ENCODE data around the gene CAMK2N1.
A peak's percentile ranks its signal among the peaks of the same experiment; 100 is the strongest.

Gene CAMK2N1

DNA sequence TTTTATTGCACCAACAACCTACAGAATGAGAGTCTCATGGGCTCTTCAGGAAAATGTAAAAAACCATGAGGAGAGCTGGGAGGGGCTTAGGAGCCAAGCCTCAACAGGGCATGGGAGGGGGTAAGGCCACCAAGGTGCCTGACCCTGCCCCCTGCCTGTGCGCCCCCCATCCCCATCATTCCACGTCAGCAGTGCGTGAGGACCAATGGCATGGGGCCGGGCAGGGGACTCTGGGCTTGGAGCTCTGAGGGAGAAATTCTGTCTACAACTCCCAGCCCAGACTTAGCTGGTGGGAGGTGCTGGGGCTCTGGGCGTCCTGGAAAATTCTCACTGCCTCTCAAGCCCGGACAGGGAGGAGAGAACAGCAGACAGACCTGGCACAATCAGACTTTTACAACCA, 5.2 kb upstream of the CAMK2N1 start:
- no peaks in the 10 kb centered on the region for H3K36me3 ChIP-seq (ENCODE audit: control insufficient read depth in 1 of 2, insufficient read depth in 2 of 2, low read depth in 1 of 2, low read length in 2 of 2)
- H4K8ac ChIP-seq (ENCODE audit: low read length) = no peak overlapping the region
- no peaks in the 10 kb centered on the region for H3K9me3 ChIP-seq (ENCODE audit: control insufficient read depth, low read length)
- H3K9ac ChIP-seq (ENCODE audit: low read length) = no peak overlapping the region
- no peak overlapping the region for H3K23ac ChIP-seq (ENCODE audit: low read length in 2 of 2)
- DNase-seq = no peak
- no peak overlapping the region for H2BK5ac ChIP-seq (ENCODE audit: low read depth, low read length, poor library complexity, severe bottlenecking)
- H2AK5ac ChIP-seq (ENCODE audit: low read length, severe bottlenecking) = no peak overlapping the region
- H2BK15ac ChIP-seq (ENCODE audit: low read depth, poor library complexity, severe bottlenecking) = no peak overlapping the region
- H2BK120ac ChIP-seq (ENCODE audit: low read depth, low read length) = no peak overlapping the region
- peaks cover 6 to 13% of the 10 kb centered on the region in 2 experiments for H3K27me3 ChIP-seq (ENCODE audit: control insufficient read depth in 1 of 2, insufficient read depth in 1 of 2, low read length in 2 of 2)
- no peak overlapping the region for H3K18ac ChIP-seq (ENCODE audit: low read depth in 1 of 2, low read length in 2 of 2)
- no peak overlapping the region for H2AFZ ChIP-seq (ENCODE audit: low read depth, low read length)
- no peak overlapping the region for H4K91ac ChIP-seq (ENCODE audit: low read length)
- H3K4me3 ChIP-seq (ENCODE audit: insufficient read depth in 1 of 2, low read depth in 1 of 2, low read length in 2 of 2) = no peak overlapping the region
- H2BK12ac ChIP-seq (ENCODE audit: low read length in 2 of 2) = no peak overlapping the region
- peaks cover 30% of the 10 kb centered on the region for H3K4me1 ChIP-seq (ENCODE audit: control insufficient read depth, insufficient read depth, low read depth, low read length)
- H3K79me1 ChIP-seq (replicated peaks; ENCODE audit: low read length, poor library complexity, severe bottlenecking) = no peaks in the 10 kb centered on the region
- no peak overlapping the region for H3K4me2 ChIP-seq (ENCODE audit: low read length, poor library complexity, severe bottlenecking)
- H3K14ac ChIP-seq (ENCODE audit: low read length in 2 of 2) = no peak overlapping the region
- no peak overlapping the region for H3K27ac ChIP-seq (ENCODE audit: low read length, poor library complexity, severe bottlenecking)
- no peak overlapping the region for H3K4ac ChIP-seq (ENCODE audit: low read depth in 1 of 2, low read length in 2 of 2)
- 88% methylated on average over 6 of the region's 6 CpGs for WGBS

DNA sequence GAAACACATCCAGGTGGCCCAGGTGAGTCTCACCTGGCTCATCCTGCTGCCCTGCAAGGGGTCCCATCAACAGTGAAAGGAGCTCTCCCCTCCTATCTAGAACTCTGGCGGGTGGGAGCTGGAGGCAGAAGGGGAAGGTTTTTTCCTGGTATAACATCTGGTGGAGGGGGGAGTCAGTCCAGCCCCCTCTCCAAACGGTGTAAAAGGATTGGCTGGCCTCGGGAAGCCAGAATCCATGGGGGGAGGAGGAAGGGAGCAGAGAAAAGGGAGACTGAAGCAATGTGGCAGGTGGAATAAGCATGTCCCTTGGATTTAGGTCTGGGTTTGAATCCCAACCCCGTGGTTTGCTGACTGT, 1.2 kb upstream of the CAMK2N1 start:
- Histone ChIP-seq H2BK12ac (ENCODE audit: low read length in 2 of 2) (peak overlapping the region in 1 of 2 experiments; percentile 57), H2AK5ac (ENCODE audit: low read length, severe bottlenecking) (no peak overlapping the region), H4K91ac (ENCODE audit: low read length) (peak overlapping the region; percentile 8), H3K4me3 (ENCODE audit: insufficient read depth in 1 of 2, low read depth in 1 of 2, low read length in 2 of 2) (peak overlapping the region in 1 of 2 experiments; percentile 84), H3K9ac (ENCODE audit: low read length) (peak overlapping the region; percentile 88), H3K79me1 (replicated peaks; ENCODE audit: low read length, poor library complexity, severe bottlenecking) (peaks cover 10% of the 10 kb centered on the region), H3K27me3 (ENCODE audit: control insufficient read depth in 1 of 2, insufficient read depth in 1 of 2, low read length in 2 of 2) (peaks cover 6 to 13% of the 10 kb centered on the region in 2 experiments), H3K23ac (ENCODE audit: low read length in 2 of 2) (no peak overlapping the region), H2AFZ (ENCODE audit: low read depth, low read length) (no peak overlapping the region), H2BK15ac (ENCODE audit: low read depth, poor library complexity, severe bottlenecking) (no peak overlapping the region), H3K36me3 (ENCODE audit: control insufficient read depth in 1 of 2, insufficient read depth in 2 of 2, low read depth in 1 of 2, low read length in 2 of 2) (no peaks in the 10 kb centered on the region), H2BK120ac (ENCODE audit: low read depth, low read length) (no peak overlapping the region), H3K4me2 (ENCODE audit: low read length, poor library complexity, severe bottlenecking) (no peak overlapping the region), H3K9me3 (ENCODE audit: control insufficient read depth, low read length) (no peaks in the 10 kb centered on the region), H3K4ac (ENCODE audit: low read depth in 1 of 2, low read length in 2 of 2) (peak overlapping the region in 1 of 2 experiments; percentile 1), H2BK5ac (ENCODE audit: low read depth, low read length, poor library complexity, severe bottlenecking) (no peak overlapping the region), H3K14ac (ENCODE audit: low read length in 2 of 2) (no peak overlapping the region), H3K4me1 (ENCODE audit: control insufficient read depth, insufficient read depth, low read depth, low read length) (peaks cover 20% of the 10 kb centered on the region), H4K8ac (ENCODE audit: low read length) (no peak overlapping the region), H3K18ac (ENCODE audit: low read depth in 1 of 2, low read length in 2 of 2) (peak overlapping the region in 1 of 2 experiments; percentile 44), H3K27ac (ENCODE audit: low read length, poor library complexity, severe bottlenecking) (no peak overlapping the region)
- no peak for DNase-seq
- 8% methylated on average over 4 of the region's 4 CpGs for WGBS

DNA sequence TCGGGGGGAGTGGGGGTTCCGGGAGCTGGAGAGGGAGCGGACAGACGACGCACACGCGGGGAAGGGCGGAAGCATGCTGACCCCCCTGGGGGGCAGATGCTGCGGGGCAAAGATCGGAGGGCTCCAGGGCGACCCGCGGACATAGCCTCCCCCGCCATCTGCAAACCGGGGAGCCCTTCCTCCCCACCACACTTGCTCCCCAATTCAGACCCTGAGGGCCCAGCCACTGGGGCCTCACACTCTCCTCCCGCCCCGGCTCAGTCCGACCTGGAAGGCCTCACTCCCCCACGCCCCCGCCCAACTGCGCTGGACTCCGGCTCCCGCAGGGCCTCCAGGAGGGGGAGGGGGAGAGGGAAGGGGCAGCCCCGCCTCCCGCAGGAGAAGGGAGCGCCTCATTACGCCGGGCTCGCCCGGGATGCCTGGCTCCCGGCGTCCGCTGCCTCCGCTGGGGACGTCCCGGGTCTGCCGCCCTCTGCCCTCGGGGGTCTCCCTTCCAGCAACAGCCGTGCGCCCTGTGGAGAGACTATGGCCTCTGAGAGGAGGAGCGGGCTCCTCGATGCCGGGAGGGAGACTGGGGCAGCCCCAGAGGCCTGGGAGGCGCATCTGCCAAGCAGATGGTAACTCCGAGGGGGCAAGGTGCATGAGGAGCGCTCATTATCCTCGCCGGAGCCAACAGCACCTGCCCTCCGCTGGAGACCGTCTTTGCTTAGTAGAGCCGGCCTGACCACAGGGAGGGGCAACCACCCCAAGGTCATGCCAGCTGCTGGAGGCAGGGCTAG, 636 bp upstream of the CAMK2N1 start:
- Histone ChIP-seq H3K9ac (ENCODE audit: low read length) (peak overlapping the region; percentile 88), H2BK15ac (ENCODE audit: low read depth, poor library complexity, severe bottlenecking) (peak overlapping the region; percentile 85), H3K36me3 (ENCODE audit: control insufficient read depth in 1 of 2, insufficient read depth in 2 of 2, low read depth in 1 of 2, low read length in 2 of 2) (peaks cover 0 to 3% of the 10 kb centered on the region in 2 experiments), H2BK5ac (ENCODE audit: low read depth, low read length, poor library complexity, severe bottlenecking) (no peak overlapping the region), H3K18ac (ENCODE audit: low read depth in 1 of 2, low read length in 2 of 2) (peak overlapping the region; percentile 85 to 97), H2BK12ac (ENCODE audit: low read length in 2 of 2) (peak overlapping the region in 1 of 2 experiments; percentile 60), H4K91ac (ENCODE audit: low read length) (peak overlapping the region; percentile 93), H2BK120ac (ENCODE audit: low read depth, low read length) (peak overlapping the region; percentile 91), H3K14ac (ENCODE audit: low read length in 2 of 2) (no peak overlapping the region), H3K9me3 (ENCODE audit: control insufficient read depth, low read length) (no peaks in the 10 kb centered on the region), H3K79me1 (replicated peaks; ENCODE audit: low read length, poor library complexity, severe bottlenecking) (peaks cover 11% of the 10 kb centered on the region), H2AFZ (ENCODE audit: low read depth, low read length) (peak overlapping the region; percentile 60), H3K4me2 (ENCODE audit: low read length, poor library complexity, severe bottlenecking) (peak overlapping the region; percentile 96), H3K27ac (ENCODE audit: low read length, poor library complexity, severe bottlenecking) (no peak overlapping the region), H3K27me3 (ENCODE audit: control insufficient read depth in 1 of 2, insufficient read depth in 1 of 2, low read length in 2 of 2) (peaks cover 6 to 13% of the 10 kb centered on the region in 2 experiments), H3K23ac (ENCODE audit: low read length in 2 of 2) (peak overlapping the region in 1 of 2 experiments; percentile 61), H3K4me1 (ENCODE audit: control insufficient read depth, insufficient read depth, low read depth, low read length) (peaks cover 25% of the 10 kb centered on the region), H4K8ac (ENCODE audit: low read length) (peak overlapping the region; percentile 98), H3K4me3 (ENCODE audit: insufficient read depth in 1 of 2, low read depth in 1 of 2, low read length in 2 of 2) (peak overlapping the region; percentile 81 to 84), H3K4ac (ENCODE audit: low read depth in 1 of 2, low read length in 2 of 2) (peak overlapping the region; percentile 47 to 66), H2AK5ac (ENCODE audit: low read length, severe bottlenecking) (no peak overlapping the region)
- DNase-seq = peak; percentile 80
- under 1% methylated on average over 36 of the region's 51 CpGs for WGBS
